Measurements from ENCODE around the gene UBE2I.

GRCh38 chr16:1277151-1277598, 32.3 kb upstream of the UBE2I start:
- TF ChIP-seq, protein P1, sequence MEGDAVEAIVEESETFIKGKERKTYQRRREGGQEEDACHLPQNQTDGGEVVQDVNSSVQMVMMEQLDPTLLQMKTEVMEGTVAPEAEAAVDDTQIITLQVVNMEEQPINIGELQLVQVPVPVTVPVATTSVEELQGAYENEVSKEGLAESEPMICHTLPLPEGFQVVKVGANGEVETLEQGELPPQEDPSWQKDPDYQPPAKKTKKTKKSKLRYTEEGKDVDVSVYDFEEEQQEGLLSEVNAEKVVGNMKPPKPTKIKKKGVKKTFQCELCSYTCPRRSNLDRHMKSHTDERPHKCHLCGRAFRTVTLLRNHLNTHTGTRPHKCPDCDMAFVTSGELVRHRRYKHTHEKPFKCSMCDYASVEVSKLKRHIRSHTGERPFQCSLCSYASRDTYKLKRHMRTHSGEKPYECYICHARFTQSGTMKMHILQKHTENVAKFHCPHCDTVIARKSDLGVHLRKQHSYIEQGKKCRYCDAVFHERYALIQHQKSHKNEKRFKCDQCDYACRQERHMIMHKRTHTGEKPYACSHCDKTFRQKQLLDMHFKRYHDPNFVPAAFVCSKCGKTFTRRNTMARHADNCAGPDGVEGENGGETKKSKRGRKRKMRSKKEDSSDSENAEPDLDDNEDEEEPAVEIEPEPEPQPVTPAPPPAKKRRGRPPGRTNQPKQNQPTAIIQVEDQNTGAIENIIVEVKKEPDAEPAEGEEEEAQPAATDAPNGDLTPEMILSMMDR (IDR thresholded peaks at IDR 0.05), result no peak
- no peak for TF ChIP-seq POLR2A (IDR thresholded peaks at IDR 0.05)
- no peak for TF ChIP-seq POLR2AphosphoS5 (IDR thresholded peaks at IDR 0.05)

Measured in transverse colon (tissue), 4 donors.